ENCODE data around the gene SEC31B. TPM values are rescaled to one million over a fixed set of nuclear protein-coding genes. Genes with fewer than 3 reads are reported as not detected.
A peak's percentile ranks its signal among the peaks of the same experiment; 100 is the strongest.

Gene SEC31B, protein sequence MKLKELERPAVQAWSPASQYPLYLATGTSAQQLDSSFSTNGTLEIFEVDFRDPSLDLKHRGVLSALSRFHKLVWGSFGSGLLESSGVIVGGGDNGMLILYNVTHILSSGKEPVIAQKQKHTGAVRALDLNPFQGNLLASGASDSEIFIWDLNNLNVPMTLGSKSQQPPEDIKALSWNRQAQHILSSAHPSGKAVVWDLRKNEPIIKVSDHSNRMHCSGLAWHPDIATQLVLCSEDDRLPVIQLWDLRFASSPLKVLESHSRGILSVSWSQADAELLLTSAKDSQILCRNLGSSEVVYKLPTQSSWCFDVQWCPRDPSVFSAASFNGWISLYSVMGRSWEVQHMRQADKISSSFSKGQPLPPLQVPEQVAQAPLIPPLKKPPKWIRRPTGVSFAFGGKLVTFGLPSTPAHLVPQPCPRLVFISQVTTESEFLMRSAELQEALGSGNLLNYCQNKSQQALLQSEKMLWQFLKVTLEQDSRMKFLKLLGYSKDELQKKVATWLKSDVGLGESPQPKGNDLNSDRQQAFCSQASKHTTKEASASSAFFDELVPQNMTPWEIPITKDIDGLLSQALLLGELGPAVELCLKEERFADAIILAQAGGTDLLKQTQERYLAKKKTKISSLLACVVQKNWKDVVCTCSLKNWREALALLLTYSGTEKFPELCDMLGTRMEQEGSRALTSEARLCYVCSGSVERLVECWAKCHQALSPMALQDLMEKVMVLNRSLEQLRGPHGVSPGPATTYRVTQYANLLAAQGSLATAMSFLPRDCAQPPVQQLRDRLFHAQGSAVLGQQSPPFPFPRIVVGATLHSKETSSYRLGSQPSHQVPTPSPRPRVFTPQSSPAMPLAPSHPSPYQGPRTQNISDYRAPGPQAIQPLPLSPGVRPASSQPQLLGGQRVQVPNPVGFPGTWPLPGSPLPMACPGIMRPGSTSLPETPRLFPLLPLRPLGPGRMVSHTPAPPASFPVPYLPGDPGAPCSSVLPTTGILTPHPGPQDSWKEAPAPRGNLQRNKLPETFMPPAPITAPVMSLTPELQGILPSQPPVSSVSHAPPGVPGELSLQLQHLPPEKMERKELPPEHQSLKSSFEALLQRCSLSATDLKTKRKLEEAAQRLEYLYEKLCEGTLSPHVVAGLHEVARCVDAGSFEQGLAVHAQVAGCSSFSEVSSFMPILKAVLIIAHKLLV
- polyA plus RNA-seq (2013, experiment 1 of 2; ENCODE audit: insufficient read length): 4.5 TPM
- polyA plus RNA-seq (2013, experiment 2 of 2; ENCODE audit: insufficient read length): 4.2 TPM

DNA sequence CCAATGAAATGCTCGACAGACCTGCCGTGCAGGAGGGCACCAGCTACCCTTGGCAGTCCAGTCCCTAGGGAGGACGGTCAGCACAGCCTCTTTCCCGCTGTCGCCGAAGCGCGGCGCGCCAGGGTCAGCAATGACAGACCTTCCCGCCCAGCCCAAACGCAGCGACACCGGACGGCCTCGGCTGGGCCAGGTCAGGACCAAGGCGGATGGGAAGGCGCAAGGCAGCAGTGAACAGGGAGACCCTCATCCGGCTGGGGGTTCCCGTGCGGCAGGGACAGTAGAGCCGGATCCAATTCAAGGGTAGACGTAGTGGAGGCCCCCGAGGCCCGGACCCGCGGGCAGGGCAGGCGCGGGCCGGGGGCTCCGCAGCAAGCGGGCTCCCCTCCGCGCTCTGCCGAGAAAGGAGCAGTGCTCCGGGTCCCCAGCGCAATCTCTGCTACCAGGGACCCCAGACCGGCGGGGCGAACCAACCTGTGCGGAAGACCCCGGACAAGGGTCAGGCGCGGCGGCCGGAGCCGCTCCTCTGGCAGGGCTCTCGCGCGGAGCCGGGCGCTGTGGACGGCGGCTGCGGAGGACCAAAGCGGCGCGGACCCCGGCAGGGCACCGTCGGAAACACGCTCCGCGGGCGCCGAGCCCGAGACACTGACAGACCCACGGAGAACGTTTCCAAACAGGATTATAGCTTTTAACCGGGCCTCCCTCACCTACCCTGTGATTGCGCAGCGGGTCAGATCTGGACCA lies at the start of gene SEC31B:
SEC31B (minus strand) TSS at position 551 of the 741 bp plus-strand sequence. CDS start 2,909 bp downstream, outside the sequence.
- no peak for DNase-seq

DNA sequence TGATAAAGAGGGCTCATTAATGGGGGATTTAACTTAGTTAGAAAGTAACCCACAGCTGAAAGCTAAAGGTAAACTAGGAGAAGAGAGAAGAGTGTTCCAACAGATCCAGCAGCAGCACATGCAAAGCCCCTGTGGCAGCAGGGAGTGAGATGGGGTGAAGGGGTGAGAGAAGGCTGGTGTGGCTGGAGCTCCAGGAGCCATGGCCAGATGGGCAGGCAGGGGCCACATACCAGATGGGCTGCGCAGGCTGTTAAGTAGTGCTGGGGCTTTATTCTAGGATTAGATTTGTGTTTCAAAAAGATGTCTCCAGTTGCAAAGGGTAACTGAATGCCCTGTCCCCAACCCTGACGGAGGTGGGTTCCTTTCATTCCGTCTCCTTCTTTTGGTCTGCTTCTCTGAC lies 49.3 kb upstream of the SEC31B start:
- DNase-seq: no peak

DNA sequence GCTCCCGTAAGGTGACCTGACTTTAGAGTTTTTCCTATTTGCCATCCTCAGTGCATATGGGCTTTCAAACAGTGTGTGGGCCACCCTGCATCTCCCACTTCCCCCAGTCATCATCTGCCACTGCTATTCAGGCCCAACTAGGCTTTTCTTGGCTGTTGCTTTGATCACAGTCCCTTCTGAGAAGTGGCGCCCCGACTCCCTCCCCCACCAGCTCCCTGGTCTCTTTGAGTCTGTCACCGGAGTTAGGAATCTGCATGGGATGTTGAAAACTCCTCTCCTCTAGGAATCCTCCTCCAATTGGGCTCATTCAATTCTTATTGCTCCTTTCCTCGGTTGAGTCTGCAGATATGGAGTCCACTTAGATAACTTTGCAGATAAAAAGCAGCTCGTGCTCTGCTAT lies 48.2 kb upstream of the SEC31B start:
- DNase-seq: no peak

DNA sequence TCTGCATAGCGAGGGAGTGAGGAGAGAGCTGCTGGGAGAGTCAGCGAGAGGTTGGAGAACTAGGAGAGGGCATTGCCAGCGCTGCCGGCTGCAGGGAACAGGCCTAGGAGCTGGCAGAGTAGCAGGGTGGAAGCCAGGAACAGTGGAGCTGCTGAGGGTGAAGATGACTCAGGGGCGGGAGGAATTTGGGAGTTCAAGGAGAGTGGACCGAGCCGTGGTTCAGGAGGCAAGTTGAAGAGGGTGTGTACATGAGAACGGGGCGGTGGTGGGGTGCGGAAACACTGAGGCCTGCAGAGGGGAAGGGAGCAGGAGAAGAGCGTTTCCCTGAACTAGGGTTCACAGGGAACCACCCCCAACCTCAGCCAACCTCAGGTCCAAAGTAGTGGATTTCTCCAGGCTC lies 47.6 kb upstream of the SEC31B start:
- peak; percentile 5 for DNase-seq

DNA sequence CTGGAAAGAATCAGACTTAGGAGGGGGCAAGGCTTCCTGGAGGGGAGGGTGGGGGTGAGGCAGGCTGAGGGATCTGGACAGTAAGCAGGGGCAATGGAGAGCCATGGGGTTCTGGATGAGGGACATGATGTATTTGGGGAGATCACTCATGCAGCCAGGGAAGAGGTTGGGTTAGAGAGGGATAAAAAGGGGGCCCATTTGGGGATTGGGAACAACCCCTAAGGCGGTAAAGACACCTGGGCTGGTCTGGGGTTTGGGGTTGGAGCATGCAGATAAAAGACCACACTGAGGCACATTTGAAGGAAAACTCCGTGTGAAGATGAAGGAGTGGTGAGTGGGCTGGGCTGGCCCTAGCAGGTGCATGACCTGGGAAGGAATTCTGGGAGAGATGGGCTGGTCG lies 46.9 kb upstream of the SEC31B start:
- no peak for DNase-seq

DNA sequence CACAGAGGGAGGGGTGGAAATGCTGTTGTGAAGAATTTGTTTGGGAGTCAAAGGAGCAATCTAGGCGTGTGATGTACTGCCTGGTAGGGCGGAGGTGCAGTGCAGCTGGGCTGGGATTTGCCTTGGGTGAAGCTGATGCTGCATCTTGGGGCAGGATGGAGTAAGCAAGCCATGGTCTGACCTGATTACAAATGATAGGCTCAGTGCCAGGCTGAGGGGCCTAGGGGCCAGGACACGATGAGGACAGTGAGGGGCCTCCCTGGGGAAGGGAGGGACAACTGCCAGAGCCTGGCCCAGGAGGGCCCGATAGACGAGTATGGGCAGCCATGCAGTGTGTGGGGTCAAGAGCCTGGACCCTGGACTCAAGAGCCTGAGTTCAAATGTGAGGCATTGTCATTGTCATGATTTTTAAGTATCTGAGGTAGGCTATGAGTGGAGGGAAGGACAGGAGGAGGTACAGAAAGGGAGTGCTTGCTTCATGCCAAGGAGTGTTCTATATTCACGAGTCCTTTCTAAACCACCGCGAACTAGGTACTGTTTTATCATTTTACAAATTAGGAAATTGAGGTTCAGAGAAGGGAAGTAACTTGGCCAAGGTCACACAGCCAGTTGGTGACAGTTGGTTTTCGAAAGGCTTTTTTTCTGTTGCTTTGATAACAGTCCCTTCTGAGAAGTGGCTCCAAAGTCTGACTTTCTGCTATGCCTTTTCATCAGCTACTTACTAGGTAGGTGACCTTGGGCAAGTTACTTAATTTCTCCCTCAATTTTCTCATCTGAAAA lies 45.7 kb upstream of the SEC31B start:
- no peak for DNase-seq

DNA sequence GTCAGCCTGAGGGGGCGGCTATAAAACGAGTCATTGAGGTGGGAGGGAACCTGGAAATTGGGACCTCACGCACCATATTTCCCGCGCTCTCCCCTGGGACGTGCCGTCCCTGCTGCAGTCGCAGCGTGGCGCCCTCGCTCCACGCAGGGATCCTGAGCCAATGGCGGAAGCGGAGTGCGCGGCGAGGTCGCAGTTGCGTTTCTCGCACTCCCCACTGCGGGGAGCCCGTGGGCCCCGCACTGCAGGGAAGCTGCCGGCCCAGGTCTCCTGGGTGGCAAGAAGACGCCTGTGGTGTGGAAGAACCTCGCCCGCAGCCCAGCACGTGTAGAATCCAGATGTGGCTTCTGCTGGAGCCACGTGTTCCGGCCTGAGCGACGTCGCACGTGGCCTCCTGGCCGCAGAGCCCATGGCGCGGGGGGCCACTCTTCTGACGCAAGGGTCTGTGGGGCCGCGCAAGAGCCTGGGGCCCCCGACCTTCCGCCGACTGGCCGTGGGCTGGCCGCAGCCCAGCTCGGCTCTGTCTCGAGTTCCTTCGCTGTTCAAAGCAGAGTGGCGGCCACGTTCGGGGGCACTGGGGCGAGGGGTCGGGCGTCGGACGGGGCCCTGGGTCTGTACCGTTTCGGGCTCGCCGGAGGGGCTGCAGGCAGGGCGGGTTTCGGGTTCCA lies 42.5 kb upstream of the SEC31B start:
- peak; percentile 74 for DNase-seq

DNA sequence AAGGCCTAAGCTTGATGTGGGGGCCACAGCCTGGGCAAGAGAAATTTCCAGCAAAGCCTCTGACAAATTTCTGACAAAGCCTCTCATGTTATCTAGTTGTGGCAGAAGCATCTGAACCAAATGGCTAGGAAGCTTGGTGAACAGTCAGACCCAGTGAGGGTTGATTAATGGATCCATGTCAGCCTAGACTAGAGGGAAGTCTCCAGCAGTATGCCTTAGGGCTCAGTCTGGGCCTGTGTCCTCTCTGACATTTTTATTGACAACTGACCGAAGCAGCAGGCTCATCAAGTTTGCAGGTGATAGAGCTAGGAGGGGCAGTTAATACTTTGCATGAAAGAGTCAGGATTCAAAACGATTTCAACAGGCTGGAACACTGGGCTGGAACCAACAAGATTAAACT lies 41.3 kb upstream of the SEC31B start:
- DNase-seq: no peak

DNA sequence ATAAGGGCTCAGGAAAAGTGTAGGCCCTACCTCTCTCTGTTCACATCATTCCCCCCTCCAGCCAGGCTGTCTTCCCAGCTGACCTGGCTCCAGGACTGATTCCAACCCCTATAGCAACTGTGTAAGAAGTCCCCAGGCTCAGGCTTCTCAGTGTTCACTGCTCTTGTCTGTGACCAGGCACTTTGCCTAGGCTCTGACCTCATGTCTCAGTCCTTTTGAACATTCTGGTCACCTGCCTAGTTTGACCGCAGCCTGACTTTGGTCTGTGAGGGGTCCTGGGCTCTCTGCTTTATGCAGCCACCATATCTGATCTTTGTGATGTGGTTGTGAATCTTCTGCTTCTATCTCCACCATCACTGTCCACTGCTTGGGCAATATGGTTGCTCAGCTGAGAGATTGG lies 40.6 kb upstream of the SEC31B start:
- DNase-seq: no peak

DNA sequence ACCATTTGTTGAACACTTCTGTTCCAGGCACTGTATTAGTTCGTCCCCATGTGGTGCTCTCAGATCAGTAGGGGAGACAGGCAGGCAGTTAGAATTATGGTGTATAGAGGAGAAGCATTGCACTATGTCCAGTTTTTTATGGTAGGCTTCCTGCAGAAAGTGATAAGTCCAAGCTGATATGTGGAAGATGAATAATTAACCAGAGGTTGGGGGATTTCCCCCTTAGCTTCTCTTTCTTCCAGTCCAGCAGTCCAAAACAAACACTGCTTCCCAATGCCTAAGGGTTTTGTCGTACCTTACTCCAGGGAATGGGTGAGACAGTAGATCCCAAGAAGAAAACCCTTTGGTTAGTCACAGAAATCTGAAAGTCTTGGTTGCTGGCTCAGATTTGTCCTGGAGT lies 35.2 kb upstream of the SEC31B start:
- no peak for DNase-seq

DNA sequence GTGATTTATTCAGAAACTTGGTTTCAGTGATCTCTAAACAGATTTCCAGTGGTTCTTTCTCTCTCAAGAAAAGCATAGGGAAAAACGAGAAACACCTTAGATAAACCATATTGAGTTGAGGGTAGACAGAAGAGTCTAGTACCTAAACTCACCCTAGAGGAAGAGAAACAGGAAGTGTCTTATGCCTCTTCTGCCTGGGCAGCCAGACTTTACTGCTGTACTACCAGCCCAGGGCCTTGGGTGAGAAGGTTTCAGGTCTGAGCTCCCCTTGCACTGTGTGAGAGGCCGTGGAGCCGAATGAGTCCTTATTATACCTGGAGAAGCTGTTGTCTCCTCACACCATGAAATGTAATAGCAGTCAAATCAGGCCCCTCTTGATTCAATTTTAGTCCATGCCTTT lies 34.3 kb upstream of the SEC31B start:
- DNase-seq: no peak

DNA sequence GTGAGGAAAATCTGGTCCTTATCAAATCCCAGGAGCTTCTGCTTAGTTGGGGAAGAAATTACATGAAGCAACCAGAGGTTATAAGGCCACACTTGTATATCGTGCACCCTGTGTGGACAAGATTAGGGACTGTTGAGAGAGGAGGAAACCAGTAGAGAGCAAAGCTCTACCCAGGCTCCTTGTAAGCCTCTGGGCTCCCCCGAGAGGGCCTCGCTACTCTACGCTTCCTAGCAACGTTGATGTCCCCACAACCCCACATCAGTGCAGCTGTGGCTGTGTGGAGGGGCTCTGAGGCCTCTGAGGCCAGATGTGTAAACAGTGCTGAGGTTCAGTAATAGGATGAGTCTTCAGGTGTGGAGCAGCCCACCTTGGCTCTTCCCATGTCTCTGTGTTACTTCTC lies 32.1 kb upstream of the SEC31B start:
- no peak for DNase-seq

DNA sequence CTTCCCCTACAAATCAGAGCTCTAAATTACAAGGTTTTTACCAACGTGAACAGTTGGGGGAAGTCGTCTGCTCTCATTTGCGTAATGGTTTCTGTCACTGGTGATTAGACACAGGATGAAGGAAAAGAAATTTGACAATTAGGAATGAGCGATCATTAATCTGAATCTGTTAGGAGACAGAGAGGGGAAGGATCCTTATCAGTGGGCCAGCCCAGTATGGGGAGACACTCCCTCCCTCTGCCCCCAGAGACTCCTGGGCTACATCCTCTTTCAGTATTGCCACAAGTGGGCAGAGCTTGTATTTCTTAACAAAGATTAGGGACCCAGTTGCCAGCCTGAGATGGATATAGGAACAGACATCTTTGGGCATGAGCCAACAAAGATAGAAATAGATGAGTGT lies 31.5 kb upstream of the SEC31B start:
- DNase-seq: no peak

DNA sequence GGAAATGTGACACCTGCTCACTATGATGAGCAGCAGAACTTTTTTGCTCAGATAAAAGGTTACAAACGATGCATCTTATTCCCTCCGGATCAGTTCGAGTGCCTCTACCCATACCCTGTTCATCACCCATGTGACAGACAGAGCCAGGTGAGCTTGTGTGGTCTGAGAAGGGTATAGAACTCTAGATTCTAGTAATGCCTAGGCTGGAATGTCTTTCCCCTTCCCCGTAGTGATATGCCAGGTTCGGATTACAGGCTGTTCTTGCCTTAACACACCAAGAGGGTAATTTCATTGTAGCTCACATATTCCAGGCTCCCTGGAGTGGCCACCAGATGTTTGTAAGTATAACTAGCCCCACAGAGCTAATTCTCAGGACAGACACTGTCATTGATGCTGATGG lies 25.3 kb upstream of the SEC31B start:
- no peak for DNase-seq

DNA sequence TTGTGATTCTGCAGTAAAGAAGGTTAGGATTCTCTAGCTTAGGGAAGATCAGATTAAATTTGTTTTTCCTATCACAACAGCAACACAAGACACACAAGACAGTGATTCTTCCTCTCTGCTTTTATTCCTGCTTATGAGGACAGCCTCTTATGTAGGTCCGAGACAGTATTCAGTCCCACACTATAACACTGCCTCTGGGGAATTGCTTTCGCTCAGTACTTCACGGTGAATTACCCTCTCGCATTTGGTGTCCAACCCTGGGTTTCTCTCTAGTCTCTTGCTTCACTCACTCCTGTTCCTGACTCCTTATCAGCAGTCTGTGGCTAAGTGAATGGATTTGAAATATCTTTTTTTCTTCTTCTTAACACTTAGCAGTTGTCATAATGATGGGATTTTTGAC lies 17.8 kb upstream of the SEC31B start:
- no peak for DNase-seq

DNA sequence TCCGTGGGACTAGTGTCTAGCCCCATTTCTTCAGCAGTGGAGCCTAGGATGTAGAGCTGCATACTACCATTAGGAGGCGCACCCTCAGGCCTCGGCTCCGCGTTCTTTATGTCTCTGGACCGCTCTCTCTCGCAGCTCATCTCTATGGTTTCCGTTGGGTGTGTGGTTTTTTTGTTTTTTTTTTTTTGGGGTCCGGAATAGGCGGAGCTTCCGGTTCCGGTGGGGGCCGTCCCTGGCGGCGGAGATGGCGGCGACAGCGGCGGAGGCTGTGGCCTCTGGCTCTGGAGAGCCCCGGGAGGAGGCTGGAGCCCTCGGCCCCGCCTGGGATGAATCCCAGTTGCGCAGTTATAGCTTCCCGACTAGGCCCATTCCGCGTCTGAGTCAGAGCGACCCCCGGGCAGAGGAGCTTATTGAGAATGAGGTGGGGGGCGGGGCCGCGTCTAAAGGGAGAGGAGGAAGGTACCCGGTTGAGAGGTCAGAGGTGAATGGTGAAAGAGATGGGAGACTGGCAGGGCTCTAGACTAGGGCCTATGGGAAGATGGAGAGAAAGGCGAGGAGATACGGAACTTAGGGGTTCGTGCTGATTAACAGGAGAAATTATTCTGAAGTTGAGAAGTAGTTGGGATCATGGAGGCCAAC lies 16.2 kb upstream of the SEC31B start, which contains the start of gene HIF1AN:
HIF1AN (plus strand) TSS at position 229 of the 639 bp plus-strand sequence; CDS start at position 245, 16 bp downstream.
- DNase-seq: peak; percentile 97

DNA sequence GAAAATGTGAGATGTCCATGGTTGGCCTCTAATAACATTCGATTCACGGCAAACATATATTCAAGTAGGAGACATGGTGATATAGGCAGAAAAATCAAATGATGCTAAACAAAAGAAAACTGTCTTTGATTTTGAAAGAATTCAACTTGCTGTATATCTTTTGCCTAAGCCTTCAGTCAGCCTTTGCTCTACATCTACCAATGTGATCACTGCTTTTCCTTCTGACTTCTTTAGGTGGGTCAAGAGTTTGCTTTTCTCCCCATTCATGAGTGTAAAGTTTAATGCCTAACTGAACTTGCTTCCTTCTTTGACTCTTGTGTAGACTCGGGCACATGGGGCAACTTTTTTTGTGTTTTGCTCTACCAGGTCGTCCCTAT lies 15.7 kb upstream of the SEC31B start:
- no peak for DNase-seq

DNA sequence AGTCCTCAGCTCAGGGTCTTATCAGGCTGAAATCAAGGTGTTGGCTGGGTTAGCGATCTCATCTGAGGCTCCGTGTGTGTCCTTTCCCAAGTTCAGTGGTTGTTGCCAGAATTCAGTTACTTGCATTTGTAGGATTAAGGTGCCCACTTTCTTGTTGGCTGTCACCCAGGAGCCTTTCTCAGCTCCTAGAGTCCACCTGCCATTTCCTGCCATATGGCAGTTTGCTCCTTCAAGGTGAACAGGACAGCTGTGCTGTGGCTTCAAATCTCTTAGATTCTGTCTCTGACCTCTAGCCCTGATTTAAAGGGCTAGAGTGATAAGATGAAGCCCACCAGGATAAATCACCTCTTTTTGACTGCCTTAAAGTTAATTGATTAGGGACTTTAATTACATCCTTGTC lies 15.1 kb upstream of the SEC31B start:
- no peak for DNase-seq

DNA sequence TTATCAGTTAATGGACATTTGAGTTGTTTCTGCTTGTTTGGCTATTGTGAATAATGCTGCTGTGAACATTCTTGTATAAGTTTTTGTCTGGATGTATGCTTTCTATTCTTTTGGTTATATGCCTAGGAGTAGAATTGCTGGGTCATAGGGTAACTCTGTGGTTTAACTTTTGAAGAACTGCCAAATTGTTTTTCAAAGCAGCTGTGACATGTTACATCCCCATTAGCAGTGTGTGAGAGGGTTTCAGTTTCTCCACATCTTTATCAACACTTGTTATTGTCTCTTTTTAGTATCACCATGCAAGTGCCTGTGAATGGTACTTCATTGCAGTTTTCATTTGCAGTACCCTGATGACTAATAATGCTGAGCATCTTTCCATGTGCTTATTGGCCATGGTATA lies 12.1 kb upstream of the SEC31B start:
- no peak for DNase-seq

Measured in fibroblast of skin of scalp (primary cell).